ENCODE results near the gene ASNS. TPM values are rescaled to one million over a fixed set of nuclear protein-coding genes. Genes with fewer than 3 reads are reported as not detected.
"Not testable (repeated sequence)": the region's sequence is repeated elsewhere in the genome, so short reads cannot be mapped to it uniquely, and the experiment has no call there.

The ASNS gene
- polyA plus RNA-seq, 1 of the 3 experiments (the other 2 are of a cell fraction): 11.8 TPM

GRCh38 chr7:97912294-97912693 lies 40.1 kb upstream of the ASNS start:
- POLR2A ChIA-PET; H3K4me1 ChIP-seq (ENCODE audit: control insufficient read depth in 1 of 2, insufficient read depth in 2 of 2, low read depth in 1 of 2, low read length in 1 of 2); H3K9me2 ChIP-seq; DNase-seq; H4K20me1 ChIP-seq (ENCODE audit: insufficient read depth); H3K4me2 ChIP-seq; H3F3A ChIP-seq (replicated peaks; ENCODE audit: insufficient read depth); H3K4me3 ChIP-seq (ENCODE audit: low read depth in 2 of 2, low read length in 1 of 2); H3K36me3 ChIP-seq (replicated peaks in 1 of 2; ENCODE audit: control insufficient read depth in 1 of 2, insufficient read depth in 2 of 2, low read length in 1 of 2); CTCF ChIA-PET; H3K27me3 ChIP-seq (ENCODE audit: insufficient read depth); H3K79me2 ChIP-seq (ENCODE audit: insufficient read depth); H3K27ac ChIP-seq (ENCODE audit: low read depth in 2 of 2, low read length in 1 of 2); H3K9me3 ChIP-seq; H2AFZ ChIP-seq (ENCODE audit: low read depth); H3K9ac ChIP-seq: not testable (repeated sequence)
- peak; percentile 27; the same call in 1 of the 2 replicates for TF ChIP-seq CTCF (IDR thresholded peaks at IDR 0.05)
- WGBS (ENCODE audit: low lambda C conversion rate): 62% methylated on average over 5 of the region's 5 CpGs

GRCh38 chr7:97896893-97897292 lies 24.7 kb upstream of the ASNS start:
- H3K27ac ChIP-seq (ENCODE audit: low read depth in 2 of 2, low read length in 1 of 2); H3K9me2 ChIP-seq; H3F3A ChIP-seq (replicated peaks; ENCODE audit: insufficient read depth); H3K4me1 ChIP-seq (ENCODE audit: control insufficient read depth in 1 of 2, insufficient read depth in 2 of 2, low read depth in 1 of 2, low read length in 1 of 2); CTCF ChIA-PET; H3K9ac ChIP-seq; H3K36me3 ChIP-seq (replicated peaks in 1 of 2; ENCODE audit: control insufficient read depth in 1 of 2, insufficient read depth in 2 of 2, low read length in 1 of 2); H3K79me2 ChIP-seq (ENCODE audit: insufficient read depth); H3K9me3 ChIP-seq; DNase-seq; H3K27me3 ChIP-seq (ENCODE audit: insufficient read depth); H2AFZ ChIP-seq (ENCODE audit: low read depth); H4K20me1 ChIP-seq (ENCODE audit: insufficient read depth); POLR2A ChIA-PET; H3K4me2 ChIP-seq; H3K4me3 ChIP-seq (ENCODE audit: low read depth in 2 of 2, low read length in 1 of 2): not testable (repeated sequence)
- WGBS (ENCODE audit: low lambda C conversion rate): 63% methylated on average over 2 of the region's 2 CpGs

- H3K9me2 ChIP-seq; H3K9me3 ChIP-seq; POLR2A ChIA-PET; DNase-seq; H2AFZ ChIP-seq (ENCODE audit: low read depth); H3K36me3 ChIP-seq (replicated peaks in 1 of 2; ENCODE audit: control insufficient read depth in 1 of 2, insufficient read depth in 2 of 2, low read length in 1 of 2); H3K4me2 ChIP-seq; H3K27me3 ChIP-seq (ENCODE audit: insufficient read depth); H3K4me3 ChIP-seq (ENCODE audit: low read depth in 2 of 2, low read length in 1 of 2); H3K9ac ChIP-seq; CTCF ChIA-PET; H3K27ac ChIP-seq (ENCODE audit: low read depth in 2 of 2, low read length in 1 of 2); H4K20me1 ChIP-seq (ENCODE audit: insufficient read depth); H3K79me2 ChIP-seq (ENCODE audit: insufficient read depth); H3K4me1 ChIP-seq (ENCODE audit: control insufficient read depth in 1 of 2, insufficient read depth in 2 of 2, low read depth in 1 of 2, low read length in 1 of 2); H3F3A ChIP-seq (replicated peaks; ENCODE audit: insufficient read depth): not testable (repeated sequence)
- peak; percentile 23; the same call in 1 of the 2 replicates for TF ChIP-seq CTCF (IDR thresholded peaks at IDR 0.05)
- WGBS (ENCODE audit: low lambda C conversion rate): 11% methylated on average over 4 of the region's 4 CpGs
These were observed 19.5 kb upstream of the ASNS start for GRCh38 chr7:97891721-97892120.

GRCh38 chr7:97879527-97879926 lies 7.3 kb upstream of the ASNS start:
- DNase-seq; H3K9me2 ChIP-seq; H3K4me3 ChIP-seq (ENCODE audit: low read depth in 2 of 2, low read length in 1 of 2); H3K27ac ChIP-seq (ENCODE audit: low read depth in 2 of 2, low read length in 1 of 2); H3K4me1 ChIP-seq (ENCODE audit: control insufficient read depth in 1 of 2, insufficient read depth in 2 of 2, low read depth in 1 of 2, low read length in 1 of 2); H3K4me2 ChIP-seq; H3K9me3 ChIP-seq; H4K20me1 ChIP-seq (ENCODE audit: insufficient read depth); H3K79me2 ChIP-seq (ENCODE audit: insufficient read depth); H2AFZ ChIP-seq (ENCODE audit: low read depth); H3K36me3 ChIP-seq (replicated peaks in 1 of 2; ENCODE audit: control insufficient read depth in 1 of 2, insufficient read depth in 2 of 2, low read length in 1 of 2); H3K9ac ChIP-seq; POLR2A ChIA-PET; H3F3A ChIP-seq (replicated peaks; ENCODE audit: insufficient read depth); H3K27me3 ChIP-seq (ENCODE audit: insufficient read depth); CTCF ChIA-PET: not testable (repeated sequence)
- WGBS (ENCODE audit: low lambda C conversion rate): 42% methylated on average over 3 of the region's 3 CpGs

- H2AFZ ChIP-seq (ENCODE audit: low read depth); H3K79me2 ChIP-seq (ENCODE audit: insufficient read depth); H3K4me2 ChIP-seq; H3K27ac ChIP-seq (ENCODE audit: low read depth in 2 of 2, low read length in 1 of 2); H3K9me2 ChIP-seq; H3K27me3 ChIP-seq (ENCODE audit: insufficient read depth); H3K36me3 ChIP-seq (replicated peaks in 1 of 2; ENCODE audit: control insufficient read depth in 1 of 2, insufficient read depth in 2 of 2, low read length in 1 of 2); H3K4me3 ChIP-seq (ENCODE audit: low read depth in 2 of 2, low read length in 1 of 2); H3K9me3 ChIP-seq; H3K9ac ChIP-seq; CTCF ChIA-PET; H3K4me1 ChIP-seq (ENCODE audit: control insufficient read depth in 1 of 2, insufficient read depth in 2 of 2, low read depth in 1 of 2, low read length in 1 of 2); H4K20me1 ChIP-seq (ENCODE audit: insufficient read depth); DNase-seq; POLR2A ChIA-PET; H3F3A ChIP-seq (replicated peaks; ENCODE audit: insufficient read depth): not testable (repeated sequence)
- 71% methylated on average over 4 of the region's 4 CpGs for whole genome bisulfite sequencing (ENCODE audit: low lambda C conversion rate)
These were observed 2.7 kb upstream of the ASNS start for GRCh38 chr7:97874894-97875293.

Data from SK-N-SH (cell line).